Activated CD8-positive, alpha-beta memory T cell treated with anti-CD3 and anti-CD28 coated beads for 4 hours (primary cell): Measurements from ENCODE around the gene PAPLN.

Experiments
- DNase-seq, 2 donors: peaks; one replicate each; pipeline ENCODE4 v3.0.0-alpha.2; 2020; ENCODE audit warnings: low read depth in 2 of 2

PAPLN gene

GRCh38 chr14:73231981-73232851 is 5.1 kb upstream of the PAPLN start:
- DNase-seq: no peak

DNA sequence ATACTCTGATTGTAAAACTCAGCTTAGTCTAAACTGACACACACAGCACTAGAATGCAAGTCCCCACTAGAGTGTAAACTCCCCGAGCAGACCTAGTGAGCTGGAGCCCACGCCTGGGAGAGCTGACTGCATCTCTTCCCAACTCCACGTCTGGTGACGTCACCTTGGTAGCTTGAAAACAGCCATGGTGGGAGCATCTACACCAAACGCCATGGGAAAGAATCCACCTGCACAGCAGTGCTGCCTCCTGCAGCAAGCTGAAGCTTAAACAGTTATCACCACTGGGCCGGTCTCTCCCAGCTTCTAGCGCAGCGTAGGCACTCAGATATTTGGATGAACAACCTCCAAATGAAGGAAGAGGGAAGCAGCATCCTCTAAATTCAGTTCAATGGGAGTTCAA is 4.3 kb upstream of the PAPLN start:
- DNase-seq: no peak

DNA sequence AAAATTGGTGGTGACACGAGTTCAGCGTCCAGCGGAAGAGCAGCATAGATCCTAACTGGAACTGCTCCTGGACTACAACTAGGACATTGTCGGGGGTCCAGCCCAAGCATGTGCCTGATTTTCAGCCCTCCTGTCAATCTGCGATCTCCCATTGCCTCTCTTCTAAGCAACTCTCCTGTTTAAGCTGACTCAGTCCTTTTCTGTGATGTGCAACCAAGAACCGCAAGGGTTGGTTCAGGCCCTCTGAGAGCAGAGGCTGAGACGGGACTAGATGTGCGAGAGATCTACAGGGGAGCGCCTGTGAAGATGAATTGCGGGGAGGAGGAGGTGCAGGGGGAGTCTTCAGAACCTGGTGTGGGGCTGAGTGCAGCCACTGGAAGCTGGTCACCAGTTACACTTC is 3.7 kb upstream of the PAPLN start:
- no peak for DNase-seq

DNA sequence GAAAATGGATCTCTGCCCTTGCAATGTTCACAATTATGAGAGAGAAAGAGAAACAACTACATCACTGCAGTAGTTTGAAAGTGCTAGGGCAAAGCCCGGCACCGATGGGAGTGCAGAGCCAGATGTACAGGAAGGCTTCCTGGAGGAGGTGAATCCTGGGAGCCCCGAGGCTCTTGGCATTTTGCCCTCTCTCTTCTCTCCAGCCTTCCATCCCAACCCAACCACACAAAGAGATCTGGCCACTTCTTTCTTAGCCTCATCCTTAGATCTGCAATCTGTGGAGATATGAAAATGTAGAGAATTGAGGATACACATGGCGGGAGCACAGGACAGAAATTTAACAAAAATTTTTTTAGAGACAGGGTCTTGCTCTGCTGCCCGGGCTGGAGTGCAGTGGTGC is 3.3 kb upstream of the PAPLN start:
- DNase-seq: no peak

DNA sequence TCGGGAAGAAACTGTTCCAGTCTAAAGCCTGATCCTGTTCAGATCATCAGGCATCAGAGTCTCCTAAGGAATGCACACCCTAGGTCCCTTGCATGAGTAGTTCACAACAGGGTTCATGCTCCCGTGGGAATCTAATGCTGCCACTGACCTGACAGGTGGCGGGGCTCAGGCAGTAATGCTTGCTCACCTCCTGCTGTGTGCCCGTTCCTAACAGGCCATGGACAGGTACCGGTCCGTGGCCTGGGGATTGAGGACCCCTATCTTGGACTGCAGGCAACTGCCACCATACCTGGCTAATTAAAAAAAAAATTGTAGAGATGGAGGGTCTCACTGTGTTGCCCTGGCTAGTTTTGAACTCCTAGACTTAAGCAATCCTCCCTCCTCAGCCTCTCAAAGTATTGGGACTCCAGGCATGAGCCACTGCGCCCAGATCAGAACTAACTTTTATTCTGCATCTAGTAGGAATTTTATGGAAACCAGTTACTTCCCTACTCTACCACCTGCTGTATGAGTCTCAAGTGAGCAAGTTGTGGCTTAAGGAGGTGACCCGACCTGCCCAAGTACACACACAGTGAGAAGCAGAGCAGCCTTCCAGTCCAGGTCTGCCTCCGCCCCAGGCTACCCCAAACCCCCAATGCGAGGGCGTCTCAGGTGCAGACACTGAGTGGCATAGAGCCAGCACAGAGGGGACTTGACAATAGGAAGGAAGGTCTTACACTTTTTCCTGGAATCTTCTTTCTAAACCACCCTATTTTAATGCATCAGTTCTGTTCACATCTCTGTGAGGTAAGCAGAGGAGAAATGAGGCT is 2.5 kb upstream of the PAPLN start:
- DNase-seq: no peak

DNA sequence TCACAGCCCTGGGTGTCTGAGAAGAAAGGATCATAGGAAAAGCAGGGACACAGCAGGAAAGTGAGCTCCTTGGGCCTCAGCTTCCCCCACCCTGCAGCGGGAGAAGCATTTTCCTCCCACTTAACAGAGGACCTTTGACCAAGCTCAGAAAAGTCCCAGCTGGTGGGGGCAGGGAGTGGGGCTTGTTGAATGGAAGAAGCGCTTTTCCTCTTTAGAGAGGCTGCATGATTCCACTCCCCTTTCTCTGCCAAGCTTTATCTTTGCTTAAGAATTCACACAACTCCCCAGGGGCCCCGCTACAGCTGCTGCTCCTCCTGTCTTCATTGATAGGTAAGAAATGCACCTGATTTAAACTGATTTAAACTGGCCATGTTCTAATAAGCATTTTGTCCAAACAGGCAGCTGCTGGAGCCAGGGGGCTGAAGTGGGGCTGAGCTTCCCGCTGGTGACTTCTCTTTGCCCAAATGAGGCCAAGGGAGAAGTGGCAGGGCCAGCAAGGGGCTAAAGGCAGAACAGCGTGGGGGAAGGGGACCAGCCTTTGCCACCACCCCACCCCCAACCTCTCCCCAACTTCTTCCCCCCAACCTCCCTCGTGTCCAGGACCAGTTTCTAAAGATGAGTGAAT is 1.7 kb upstream of the PAPLN start:
- no peak for DNase-seq

DNA sequence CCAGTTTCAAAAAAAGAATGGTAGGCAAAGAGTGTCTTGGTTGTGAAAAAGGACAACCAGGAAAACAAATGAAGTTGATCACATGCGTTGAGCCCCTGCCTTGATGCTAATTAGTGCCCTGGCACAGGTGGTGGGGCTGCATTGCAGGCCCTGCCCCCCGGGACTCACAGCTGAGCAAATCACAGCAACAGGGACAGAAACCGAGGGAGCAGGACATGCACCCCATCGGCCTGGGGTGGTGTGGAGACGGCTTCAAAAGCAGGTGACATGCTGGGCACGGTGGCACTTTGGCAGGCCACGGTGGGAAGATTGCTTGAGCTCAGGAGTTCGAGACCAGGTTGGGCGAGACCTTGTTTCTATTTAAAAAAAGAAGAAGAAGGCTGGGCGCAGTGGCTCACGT is 1.1 kb upstream of the PAPLN start:
- no peak for DNase-seq

- no peak for DNase-seq
These were observed 521 bp upstream of the PAPLN start for GRCh38 chr14:73236752-73237218.

DNA sequence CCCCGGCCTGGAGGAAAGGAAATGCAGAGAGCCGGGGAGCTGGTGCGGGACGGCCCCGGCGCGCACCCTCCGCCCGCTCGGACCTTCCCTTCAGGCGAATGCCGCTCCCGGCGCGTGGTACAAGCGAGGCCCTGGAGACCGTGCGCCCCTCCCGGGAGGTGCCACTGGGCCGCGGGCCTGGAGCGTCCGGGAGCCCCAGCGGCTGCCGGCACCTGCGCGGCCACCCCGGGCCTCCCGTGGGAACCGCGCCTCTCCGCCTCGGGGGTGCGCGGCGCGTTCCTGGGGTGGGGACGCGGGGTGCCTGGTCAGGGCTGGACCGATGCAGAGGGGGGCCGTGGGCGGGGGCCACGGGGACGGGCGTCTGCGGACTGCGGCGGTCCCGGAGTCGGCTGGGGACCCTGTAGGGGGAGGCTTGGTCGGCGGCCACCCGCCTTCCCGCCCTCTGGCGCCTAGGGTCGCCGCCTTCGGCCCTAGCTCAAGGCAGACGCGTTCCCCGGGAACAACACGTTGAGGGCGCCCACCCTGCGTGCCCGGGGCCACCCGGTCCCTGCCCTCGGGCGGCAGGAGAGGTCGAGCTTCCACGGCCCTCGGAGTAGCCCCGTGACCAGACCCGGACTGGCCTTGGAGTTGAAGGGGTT is 599 bp downstream of the PAPLN start:
- DNase-seq: no peak

GRCh38 chr14:73238424-73238852 is 1.1 kb downstream of the PAPLN start:
- DNase-seq: no peak

DNA sequence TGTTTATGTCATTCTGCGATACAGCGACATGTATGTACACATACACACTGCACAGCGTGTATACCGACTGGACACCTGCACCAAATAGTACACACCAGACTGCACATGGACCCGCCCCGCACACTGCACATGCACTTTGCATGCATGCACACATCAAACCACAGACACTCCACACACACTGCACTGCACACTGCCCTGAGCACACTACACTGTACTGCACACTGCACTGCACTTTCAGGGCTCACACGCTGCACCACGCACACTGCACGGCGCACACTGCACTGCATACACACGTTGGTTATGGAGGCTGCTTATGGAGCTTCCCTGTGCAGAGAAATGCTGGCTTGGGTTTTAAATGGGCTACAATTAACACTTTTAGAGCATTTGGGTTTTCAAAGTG is 1.6 kb downstream of the PAPLN start:
- DNase-seq: no peak

- DNase-seq: no peak
These were observed 2.3 kb downstream of the PAPLN start for GRCh38 chr14:73239393-73240241.

- DNase-seq: no peak
These were observed 3.6 kb downstream of the PAPLN start for GRCh38 chr14:73240816-73241480.

DNA sequence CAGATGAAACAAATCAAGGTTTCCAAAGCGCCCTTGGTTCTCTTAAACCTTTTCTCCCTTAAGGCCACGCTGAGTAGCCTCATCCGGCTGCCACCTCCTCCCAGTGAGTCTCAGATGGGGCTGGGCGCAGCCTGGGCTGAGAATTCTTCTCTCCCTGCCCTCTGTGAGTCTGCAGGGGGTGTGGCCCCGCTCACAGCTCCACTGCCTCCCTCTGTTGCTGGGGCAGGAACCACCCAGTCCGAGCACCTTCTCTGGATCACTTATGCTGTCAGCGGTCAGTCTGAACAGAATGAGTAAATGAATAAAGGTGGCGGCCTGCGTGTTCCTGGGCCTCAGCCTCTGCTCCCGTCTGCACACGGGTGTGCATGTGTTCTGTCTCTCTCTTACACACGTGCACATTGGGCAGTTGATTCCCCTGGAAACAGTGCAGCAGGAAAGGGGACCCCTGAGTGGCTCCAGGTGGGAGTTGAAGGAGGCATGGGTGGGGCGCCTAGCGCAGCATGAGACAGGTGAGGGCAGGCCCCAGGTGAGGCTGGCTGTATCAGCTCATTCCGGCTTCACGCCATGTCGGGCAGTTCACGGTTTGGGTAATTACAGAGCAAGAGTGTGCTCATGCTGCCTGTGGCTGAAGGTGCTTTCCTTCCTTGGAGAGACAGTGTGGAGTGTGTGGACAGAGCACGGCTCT is 4.3 kb downstream of the PAPLN start:
- DNase-seq: no peak

DNA sequence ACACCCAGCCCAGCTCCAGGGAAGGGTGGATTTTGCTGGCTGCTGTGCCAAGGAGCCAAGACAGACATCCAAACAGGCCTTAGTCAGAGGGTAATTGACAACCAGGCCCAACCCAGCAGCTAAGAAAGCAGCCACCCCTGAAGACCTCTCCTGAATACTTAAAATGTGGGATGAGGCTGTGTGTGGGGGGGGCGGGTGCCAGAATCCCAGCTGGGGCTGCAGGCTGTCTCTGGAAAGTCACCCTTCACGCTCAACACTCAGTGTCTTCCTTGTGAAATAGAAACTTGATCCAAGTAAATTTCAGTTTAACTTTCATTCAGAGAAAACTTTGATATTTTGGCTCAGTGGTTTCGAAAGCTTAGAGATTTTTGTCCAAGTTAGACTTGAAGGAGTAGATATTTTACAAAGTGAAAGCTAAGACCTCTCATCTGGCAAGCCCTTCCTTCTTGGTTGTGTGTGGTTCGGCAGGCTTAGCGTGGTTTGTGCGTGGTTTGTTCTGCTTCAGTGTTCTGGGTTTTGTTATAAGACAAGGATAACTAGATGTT is 5.1 kb downstream of the PAPLN start:
- no peak for DNase-seq

DNA sequence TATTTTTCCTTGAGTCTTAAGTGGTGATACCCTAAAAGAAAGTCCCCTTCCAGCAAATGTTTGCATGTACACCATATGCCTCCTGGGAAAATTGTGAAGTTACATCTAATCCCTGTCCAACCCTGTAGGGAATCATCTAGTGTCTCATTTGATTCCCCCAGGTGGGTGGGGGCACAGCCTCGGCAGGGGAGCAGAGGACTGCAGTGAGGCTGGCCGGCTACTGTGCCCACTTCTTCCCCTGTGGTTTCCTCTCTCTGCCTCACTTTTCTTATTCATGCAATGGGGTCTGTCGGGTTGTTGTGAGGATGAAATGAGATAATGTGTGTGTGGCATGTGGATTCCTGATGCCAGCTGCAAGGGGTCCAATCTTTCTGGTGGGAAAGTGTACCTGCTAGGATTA is 6.0 kb downstream of the PAPLN start:
- DNase-seq: no peak

DNA sequence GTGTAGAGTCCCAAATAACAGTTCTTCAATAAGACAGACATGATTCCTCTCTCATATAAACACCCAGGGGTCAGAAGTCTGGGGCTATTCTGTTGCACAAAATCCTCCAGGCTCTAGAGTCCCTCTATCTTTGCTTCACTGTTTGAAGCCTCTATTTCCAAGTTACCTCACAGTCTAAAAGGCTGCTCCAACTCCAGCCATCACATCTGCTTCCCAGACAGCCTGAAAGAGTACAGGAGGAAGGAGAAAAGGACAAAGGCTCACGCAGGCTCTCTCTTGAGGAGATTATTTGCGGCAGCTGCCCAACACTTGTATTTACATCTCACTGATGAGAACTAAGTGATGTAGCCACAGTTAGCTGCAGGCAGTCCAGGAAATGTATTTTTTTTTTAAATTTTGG is 6.4 kb downstream of the PAPLN start:
- no peak for DNase-seq

- no peak for DNase-seq
These were observed 7.4 kb downstream of the PAPLN start for GRCh38 chr14:73244541-73245290.
